Testis (tissue), 3 donors: Measurements from ENCODE around the gene GLYR1. TPM values are rescaled to one million over a fixed set of nuclear protein-coding genes. Genes with fewer than 3 reads are reported as not detected.

Experiments
- DNase-seq: peaks from one replicate; pipeline ENCODE4 v3.0.0-alpha.2; 2019
- H3K27ac ChIP-seq, 2 donors: fragments of 200-600 bp; sonication (generic); one replicate each; pipeline ENCODE4 v1.5.1; 2019
- H3K27me3 ChIP-seq: fragments of 200-600 bp; sonication (generic); one replicate; pipeline ENCODE4 v1.5.1; 2019
- H3K36me3 ChIP-seq: fragments of 200-600 bp; sonication (generic); one replicate; pipeline ENCODE4 v1.5.1; 2017; ENCODE audit warnings: low read depth; ENCODE audit errors: missing control alignments
- H3K4me1 ChIP-seq: fragments of 200-600 bp; sonication (generic); one replicate; pipeline ENCODE4 v1.5.1; 2019
- H3K4me3 ChIP-seq, 2 donors: fragments of 200-600 bp; sonication (generic); one replicate each; pipeline ENCODE4 v1.5.1; 2017 to 2019
- H3K9me3 ChIP-seq: fragments of 200-600 bp; sonication (generic); one replicate; pipeline ENCODE4 v1.5.1; 2017
- CTCF ChIP-seq, 3 experiments: fragments of 450-650 bp in 2 of 3; fragments of 200-600 bp in 1 of 3; sonication (generic) in 1 of 3; IDR thresholded peaks; one replicate each; pipeline ENCODE4 v1.5.1; 2016 to 2019; ENCODE audit warnings: antibody characterized with exemption in 3 of 3, mild to moderate bottlenecking in 2 of 3, moderate library complexity in 1 of 3
- POLR2A ChIP-seq: fragments of 450-650 bp; IDR thresholded peaks from one replicate; pipeline ENCODE4 v1.6.1; 2017; ENCODE audit warnings: antibody characterized with exemption, mild to moderate bottlenecking, moderate library complexity
- WGBS, 2 donors: methylation state at CpG; one replicate each; pipeline ENCODE4 v1.1.5; 2018; 5-methylcytosine and 5-hydroxymethylcytosine counted together
- intact Hi-C: fragments of 100-400 bp; cut with DNase I; formaldehyde crosslinking; loops from one replicate; pipeline ENCODE4 v1.15.1; 2023; ENCODE audit warnings: low total_unique reads
- polyA plus RNA-seq: library from polyadenylated mRNA; stranded (reverse); fragments of 350-450 nt; fragmentation: Illumina TruSeq; extraction: RNeasy Lipid Tissue Mini Kit (QIAGEN cat#74804); gene quantifications from one replicate; pipeline ENCODE4 v1.2.3, GENCODE V29; 2014; ENCODE audit warnings: low read depth, low replicate concordance; ENCODE audit not compliant: insufficient read depth
- total RNA-seq, 2 donors: library from RNA; depleted of rRNA; stranded (reverse); fragments of >200 nt; gene quantifications; one replicate each; pipeline ENCODE4 v1.2.3, GENCODE V29; 2016

The GLYR1 gene
- total and polyA plus RNA-seq, 3 donors from 2014 or later: 66.6 to 83.5 (median 70.5) TPM

GRCh38 chr16:4763791-4764190, 83.3 kb downstream of the GLYR1 start:
- Histone ChIP-seq H3K9me3 (no peaks in the 10 kb centered on the region), H3K27me3 (no peaks in the 10 kb centered on the region), H3K27ac (no peak overlapping the region), H3K4me3 (no peak overlapping the region), H3K4me1 (peaks cover 19% of the 10 kb centered on the region), H3K36me3 (no peaks in the 10 kb centered on the region)
- intact Hi-C loops: loop anchor here (10.0 kb wide), 1 partner anchor 159 kb away; no protein-coding TSS in a partner anchor
- no peak for DNase-seq
- no peak for TF ChIP-seq POLR2A
- no peak for TF ChIP-seq CTCF (IDR thresholded peaks at IDR 0.05)
- WGBS, 2 donors: 90% methylated on average over 4 to 7 of the region's 7 CpGs

GRCh38 chr16:4762205-4762604, 84.9 kb downstream of the GLYR1 start:
- no peak for DNase-seq
- H3K4me3 ChIP-seq: no peak overlapping the region
- H3K36me3 ChIP-seq: no peaks in the 10 kb centered on the region
- H3K27ac ChIP-seq: no peak overlapping the region
- H3K9me3 ChIP-seq: no peaks in the 10 kb centered on the region
- H3K4me1 ChIP-seq: peaks cover 11% of the 10 kb centered on the region
- WGBS, 2 donors: 90 to 93% methylated on average over 8 to 9 of the region's 9 CpGs
- TF ChIP-seq POLR2A (no peak), CTCF (IDR thresholded peaks at IDR 0.05) (no peak)
- no peaks in the 10 kb centered on the region for H3K27me3 ChIP-seq
- intact Hi-C loops: loop anchor here (10.0 kb wide), 1 partner anchor 157 kb away; no protein-coding TSS in a partner anchor

DNA sequence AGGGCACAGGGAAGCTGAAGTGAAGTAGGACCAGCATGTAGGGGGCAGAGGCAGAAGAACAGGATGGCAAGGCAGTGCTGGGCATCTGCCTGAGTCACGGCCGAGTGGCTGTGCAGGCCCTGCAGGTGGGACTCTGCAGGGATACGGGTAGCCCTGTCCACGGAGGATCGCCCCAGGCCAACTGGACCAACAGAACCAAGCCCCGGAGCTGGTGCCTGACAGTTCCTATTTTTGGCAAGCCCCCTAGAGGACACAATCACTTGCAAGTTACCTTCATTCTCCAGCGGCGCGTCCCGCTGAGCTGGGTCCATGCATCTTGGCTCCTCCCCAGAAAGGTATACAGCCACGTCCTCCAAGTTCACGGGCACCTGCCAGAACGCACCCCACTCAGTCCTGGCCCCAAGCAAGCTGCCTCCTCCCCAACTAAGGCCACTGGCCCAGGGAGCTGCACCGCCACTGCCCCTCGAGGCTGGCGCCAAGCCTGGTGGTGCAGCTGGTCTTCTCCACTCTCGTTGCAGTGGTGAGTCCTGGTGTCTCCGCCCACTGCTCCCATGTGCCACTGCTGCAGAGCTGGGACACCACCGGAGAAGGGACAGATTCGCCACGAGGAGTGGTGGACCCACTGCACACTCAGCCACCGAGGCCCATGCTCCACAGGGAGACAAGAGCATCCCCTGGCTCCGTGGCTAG, 86.7 kb downstream of the GLYR1 start:
- Histone ChIP-seq H3K4me3 (no peak overlapping the region), H3K27me3 (no peaks in the 10 kb centered on the region), H3K9me3 (no peaks in the 10 kb centered on the region), H3K36me3 (no peaks in the 10 kb centered on the region), H3K4me1 (peaks cover under 1% of the 10 kb centered on the region), H3K27ac (no peak overlapping the region)
- TF ChIP-seq CTCF (IDR thresholded peaks at IDR 0.05): no peak
- TF ChIP-seq POLR2A: no peak
- 86 to 91% methylated on average over 21 to 23 of the region's 23 CpGs for WGBS, 2 donors
- DNase-seq: no peak
- intact Hi-C loops: loop anchor here (10.0 kb wide), 1 partner anchor 156 kb away; no protein-coding TSS in a partner anchor

- intact Hi-C loops: no loop called here
- WGBS, 2 donors: 94 to 95% methylated on average over 6 of the region's 6 CpGs
- Histone ChIP-seq H3K27ac (no peak overlapping the region), H3K4me3 (no peak overlapping the region), H3K9me3 (no peaks in the 10 kb centered on the region), H3K4me1 (no peaks in the 10 kb centered on the region), H3K36me3 (no peaks in the 10 kb centered on the region), H3K27me3 (no peaks in the 10 kb centered on the region)
- TF ChIP-seq CTCF (IDR thresholded peaks at IDR 0.05) (no peak), POLR2A (no peak)
- no peak for DNase-seq
Measured at GRCh38 chr16:4755687-4756086, 91.4 kb downstream of the GLYR1 start.

DNA sequence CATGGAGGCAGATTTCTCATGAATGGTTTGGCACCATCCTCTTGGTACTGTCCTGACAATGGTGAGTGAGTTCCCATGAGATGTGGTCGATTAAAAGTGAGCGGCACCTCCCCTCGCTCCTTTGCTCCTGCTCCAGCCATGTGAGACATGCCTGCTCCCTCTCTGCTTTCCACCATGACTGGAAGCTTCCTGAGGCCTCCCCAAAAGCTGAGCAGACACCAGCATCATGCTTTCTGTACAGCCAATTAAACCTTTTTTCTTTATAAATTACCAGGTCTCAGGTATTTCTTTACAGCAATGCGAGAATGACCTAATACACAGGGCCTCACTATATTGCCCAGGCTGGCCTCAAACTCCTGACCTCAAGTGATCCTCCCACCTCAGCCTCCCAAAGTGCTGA, 92.2 kb downstream of the GLYR1 start:
- H3K4me3 ChIP-seq: no peak overlapping the region
- H3K9me3 ChIP-seq: no peaks in the 10 kb centered on the region
- no peak overlapping the region for H3K27ac ChIP-seq
- WGBS, 2 donors: 99 to 100% methylated on average over 4 of the region's 4 CpGs
- no peaks in the 10 kb centered on the region for H3K4me1 ChIP-seq
- intact Hi-C loops: no loop called here
- no peaks in the 10 kb centered on the region for H3K36me3 ChIP-seq
- DNase-seq: no peak
- H3K27me3 ChIP-seq: no peaks in the 10 kb centered on the region
- TF ChIP-seq POLR2A: no peak
- TF ChIP-seq CTCF (IDR thresholded peaks at IDR 0.05): no peak
